NCI-H2227 treated with DMSO at 0.1 percent for 48 hours (cell line): ENCODE results near the gene BAD.
"Not testable (repeated sequence)": the region's sequence is repeated elsewhere in the genome, so short reads cannot be mapped to it uniquely, and the experiment has no call there.

Source experiments
- DNase-seq: peaks from one replicate; lab custom pipeline; 2025; lab: John Stamatoyannopoulos, UW

BAD gene

GRCh38 chr11:64256300-64256699, 28.2 kb downstream of the BAD start:
- DNase-seq: no peak

GRCh38 chr11:64255135-64256128, 29.0 kb downstream of the BAD start:
- DNase-seq: no peak

GRCh38 chr11:64254326-64254725, 30.1 kb downstream of the BAD start:
- DNase-seq: no peak

- DNase-seq: no peak
Observed at GRCh38 chr11:64253481-64253880, 31.0 kb downstream of the BAD start.

- DNase-seq: no peak
Observed at GRCh38 chr11:64253043-64253442, 31.4 kb downstream of the BAD start.

GRCh38 chr11:64252003-64252872, 32.2 kb downstream of the BAD start:
- no peak for DNase-seq

- no peak for DNase-seq
Observed at GRCh38 chr11:64251753-64252002, 32.8 kb downstream of the BAD start.

GRCh38 chr11:64251016-64251752, 33.3 kb downstream of the BAD start, which contains the start of gene PLCB3:
Gene PLCB3 (plus strand): TSS chr11:64251530. CDS start chr11:64251650, 120 bp downstream.
- DNase-seq: peak; percentile 17

GRCh38 chr11:64250415-64251015, 34.0 kb downstream of the BAD start:
- no peak for DNase-seq

- peak; percentile 67 for DNase-seq
Observed at GRCh38 chr11:64249563-64250414, 34.7 kb downstream of the BAD start.

GRCh38 chr11:64249038-64249437, 35.4 kb downstream of the BAD start:
- DNase-seq: no peak

- no peak for DNase-seq
Observed at GRCh38 chr11:64248578-64248977, 35.9 kb downstream of the BAD start.

GRCh38 chr11:64247729-64248531, 36.5 kb downstream of the BAD start:
- DNase-seq: peak; percentile 26

- DNase-seq: peak; percentile 85
Observed at GRCh38 chr11:64246871-64247728, 37.4 kb downstream of the BAD start, which contains the start of gene PPP1R14B. Gene PPP1R14B (minus strand): TSS chr11:64246943. CDS start chr11:64246673, 270 bp downstream.

GRCh38 chr11:64246621-64246870, 37.9 kb downstream of the BAD start:
- DNase-seq: not testable (repeated sequence)

GRCh38 chr11:64245797-64246620, 38.5 kb downstream of the BAD start:
- DNase-seq: no peak

- DNase-seq: no peak
Observed at GRCh38 chr11:64245401-64245796, 39.1 kb downstream of the BAD start.

- no peak for DNase-seq
Observed at GRCh38 chr11:64244966-64245365, 39.5 kb downstream of the BAD start.
